Measurements from ENCODE around the gene FOXD4. TPM values are rescaled to one million over a fixed set of nuclear protein-coding genes. Genes with fewer than 3 reads are reported as not detected.
"Not testable (repeated sequence)": the region's sequence is repeated elsewhere in the genome, so short reads cannot be mapped to it uniquely, and the experiment has no call there.

The FOXD4 gene
- under 1 TPM; 0.71 to 0.92 TPM for total RNA-seq

- H3K36me3 Mint-ChIP-seq (ENCODE audit: low read depth); POLR2A ChIA-PET; DNase-seq; H3K9me3 Mint-ChIP-seq; CTCF ChIA-PET: not testable (repeated sequence)
- peaks cover 40% of the 10 kb centered on the region for H3K27me3 Mint-ChIP-seq
- H3K27ac Mint-ChIP-seq, result peak within 1 kb of the TSS; percentile 33
- peak within 1 kb of the TSS; percentile 57 for H3K4me3 Mint-ChIP-seq
- peaks cover 24% of the 10 kb centered on the region for H3K4me1 Mint-ChIP-seq
Observed at GRCh38 chr9:117995-118467, at the start of gene FOXD4. FOXD4 (minus strand) TSS chr9:118417; CDS start chr9:118119, 298 bp downstream.

- H3K27me3 Mint-ChIP-seq; H3K9me3 Mint-ChIP-seq; CTCF ChIA-PET; H3K4me3 Mint-ChIP-seq; H3K27ac Mint-ChIP-seq; H3K36me3 Mint-ChIP-seq (ENCODE audit: low read depth); H3K4me1 Mint-ChIP-seq; POLR2A ChIA-PET; DNase-seq: not testable (repeated sequence)
Observed at GRCh38 chr9:159871-160270, 41.7 kb upstream of the FOXD4 start.

GRCh38 chr9:151173-151572 is 33.0 kb upstream of the FOXD4 start:
- POLR2A ChIA-PET; H3K4me3 Mint-ChIP-seq; CTCF ChIA-PET; DNase-seq; H3K9me3 Mint-ChIP-seq; H3K27ac Mint-ChIP-seq; H3K27me3 Mint-ChIP-seq; H3K36me3 Mint-ChIP-seq (ENCODE audit: low read depth); H3K4me1 Mint-ChIP-seq: not testable (repeated sequence)

- H3K4me3 Mint-ChIP-seq; H3K27me3 Mint-ChIP-seq; DNase-seq; H3K27ac Mint-ChIP-seq; H3K9me3 Mint-ChIP-seq; CTCF ChIA-PET; H3K36me3 Mint-ChIP-seq (ENCODE audit: low read depth); H3K4me1 Mint-ChIP-seq; POLR2A ChIA-PET: not testable (repeated sequence)
Observed at GRCh38 chr9:139880-140279, 21.7 kb upstream of the FOXD4 start.

- CTCF ChIA-PET; POLR2A ChIA-PET; H3K9me3 Mint-ChIP-seq; H3K36me3 Mint-ChIP-seq (ENCODE audit: low read depth): not testable (repeated sequence)
- Mint-ChIP-seq H3K27me3 (peaks cover 45% of the 10 kb centered on the region), H3K4me3 (peak overlapping the region; percentile 50), H3K27ac (peak overlapping the region; percentile 33), H3K4me1 (peaks cover 27% of the 10 kb centered on the region)
- DNase-seq, result peak; percentile 40
Observed at GRCh38 chr9:117144-117994, 848 bp downstream of the FOXD4 start.

- H3K4me3 Mint-ChIP-seq, result peak overlapping the region; percentile 3
- H3K27ac Mint-ChIP-seq; CTCF ChIA-PET; POLR2A ChIA-PET; H3K36me3 Mint-ChIP-seq (ENCODE audit: low read depth); DNase-seq; H3K9me3 Mint-ChIP-seq: not testable (repeated sequence)
- peaks cover 27% of the 10 kb centered on the region for H3K4me1 Mint-ChIP-seq
- peaks cover 49% of the 10 kb centered on the region for H3K27me3 Mint-ChIP-seq
Observed at GRCh38 chr9:116239-117077, 1.8 kb downstream of the FOXD4 start.

- CTCF ChIA-PET; POLR2A ChIA-PET; H3K9me3 Mint-ChIP-seq; DNase-seq; H3K36me3 Mint-ChIP-seq (ENCODE audit: low read depth): not testable (repeated sequence)
- H3K4me3 Mint-ChIP-seq, result peak overlapping the region; percentile 37
- peaks cover 52% of the 10 kb centered on the region for H3K27me3 Mint-ChIP-seq
- H3K4me1 Mint-ChIP-seq, result peaks cover 27% of the 10 kb centered on the region
- peak overlapping the region; percentile 32 for H3K27ac Mint-ChIP-seq
Observed at GRCh38 chr9:115118-115451, 3.1 kb downstream of the FOXD4 start.

GRCh38 chr9:114267-115117 is 3.7 kb downstream of the FOXD4 start:
- Mint-ChIP-seq H3K27me3 (peaks cover 57% of the 10 kb centered on the region), H3K4me1 (peaks cover 27% of the 10 kb centered on the region), H3K27ac (peak overlapping the region; percentile 32), H3K4me3 (peak overlapping the region; percentile 64)
- CTCF ChIA-PET; DNase-seq; H3K36me3 Mint-ChIP-seq (ENCODE audit: low read depth); H3K9me3 Mint-ChIP-seq; POLR2A ChIA-PET: not testable (repeated sequence)

GRCh38 chr9:113468-114266 is 4.5 kb downstream of the FOXD4 start:
- H3K4me3 Mint-ChIP-seq, result peak overlapping the region; percentile 64
- peaks cover 26% of the 10 kb centered on the region for H3K4me1 Mint-ChIP-seq
- peak; percentile 24 for DNase-seq
- H3K36me3 Mint-ChIP-seq (ENCODE audit: low read depth); H3K9me3 Mint-ChIP-seq; POLR2A ChIA-PET; CTCF ChIA-PET: not testable (repeated sequence)
- H3K27ac Mint-ChIP-seq, result peak overlapping the region; percentile 82
- peaks cover 62% of the 10 kb centered on the region for H3K27me3 Mint-ChIP-seq

GRCh38 chr9:112589-113467 is 5.4 kb downstream of the FOXD4 start:
- H3K9me3 Mint-ChIP-seq; POLR2A ChIA-PET; DNase-seq; H3K36me3 Mint-ChIP-seq (ENCODE audit: low read depth); CTCF ChIA-PET: not testable (repeated sequence)
- peak overlapping the region; percentile 41 for H3K27ac Mint-ChIP-seq
- peaks cover 23% of the 10 kb centered on the region for H3K4me1 Mint-ChIP-seq
- peak overlapping the region; percentile 32 for H3K4me3 Mint-ChIP-seq
- H3K27me3 Mint-ChIP-seq, result peaks cover 61% of the 10 kb centered on the region

- H3K27ac Mint-ChIP-seq; H3K36me3 Mint-ChIP-seq (ENCODE audit: low read depth); H3K9me3 Mint-ChIP-seq; DNase-seq; POLR2A ChIA-PET; H3K4me3 Mint-ChIP-seq; CTCF ChIA-PET: not testable (repeated sequence)
- H3K4me1 Mint-ChIP-seq, result peaks cover 14% of the 10 kb centered on the region
- peaks cover 56% of the 10 kb centered on the region for H3K27me3 Mint-ChIP-seq
Observed at GRCh38 chr9:110672-111071, 7.5 kb downstream of the FOXD4 start.

- POLR2A ChIA-PET; CTCF ChIA-PET; H3K9me3 Mint-ChIP-seq; DNase-seq; H3K4me1 Mint-ChIP-seq; H3K36me3 Mint-ChIP-seq (ENCODE audit: low read depth); H3K27ac Mint-ChIP-seq; H3K4me3 Mint-ChIP-seq: not testable (repeated sequence)
- peaks cover 50% of the 10 kb centered on the region for H3K27me3 Mint-ChIP-seq
Observed at GRCh38 chr9:109540-109939, 8.7 kb downstream of the FOXD4 start.

All from activated CD4-positive, alpha-beta T cell treated with anti-CD3 and anti-CD28 coated beads, Interleukin-2, amount 10 ng/mL, durations not matched to agents 7 days and 5 days (primary cell).